Endodermal cell (in vitro differentiated cells): ENCODE results near the gene MPRIP. TPM values are rescaled to one million over a fixed set of nuclear protein-coding genes. Genes with fewer than 3 reads are reported as not detected.

Experiments
- DNase-seq: peaks from one replicate; pipeline ENCODE4 v3.0.0-alpha.2; 2017
- H3K27ac ChIP-seq: 2 replicates; pipeline ENCODE4 v1.5.1; 2013; ENCODE audit warnings: mild to moderate bottlenecking, low read depth, low read length, moderate library complexity
- H3K27me3 ChIP-seq: 2 replicates; pipeline ENCODE4 v1.6.1; 2013; ENCODE audit warnings: mild to moderate bottlenecking, low read length, moderate library complexity; ENCODE audit not compliant: insufficient read depth, control insufficient read depth, poor library complexity, severe bottlenecking
- H3K36me3 ChIP-seq: 2 replicates; pipeline ENCODE4 v1.7.0; 2013; ENCODE audit warnings: mild to moderate bottlenecking, low read length, moderate library complexity; ENCODE audit not compliant: control insufficient read depth, insufficient read depth
- H3K4me1 ChIP-seq: one replicate; pipeline ENCODE4 v1.7.0; 2013; ENCODE audit warnings: low read length; ENCODE audit not compliant: control insufficient read depth, insufficient read depth
- H3K4me3 ChIP-seq: 2 replicates; pipeline ENCODE4 v1.5.1; 2013; ENCODE audit warnings: mild to moderate bottlenecking, low read length, moderate library complexity
- H3K9ac ChIP-seq: 2 replicates; pipeline ENCODE4 v1.6.1; 2013; ENCODE audit warnings: mild to moderate bottlenecking, low read length, moderate library complexity; ENCODE audit not compliant: poor library complexity, severe bottlenecking; ENCODE audit errors: extremely low read depth
- H3K9me3 ChIP-seq: 2 replicates; pipeline ENCODE4 v1.6.1; 2013; ENCODE audit warnings: mild to moderate bottlenecking, low read length, moderate library complexity; ENCODE audit not compliant: control insufficient read depth
- H3K27ac Mint-ChIP-seq: 2 replicates; pipeline ENCODE4 v1.8.0; 2020; ENCODE audit warnings: mixed read lengths
- H3K27me3 Mint-ChIP-seq: 2 replicates; pipeline ENCODE4 v1.8.0; 2021; ENCODE audit warnings: mild to moderate bottlenecking, mixed read lengths; ENCODE audit not compliant: insufficient read depth
- H3K36me3 Mint-ChIP-seq: 2 replicates; pipeline ENCODE4 v1.8.0; 2020; ENCODE audit warnings: low read depth, mixed read lengths
- H3K4me1 Mint-ChIP-seq: 2 replicates; pipeline ENCODE4 v1.8.0; 2020; ENCODE audit warnings: mixed read lengths
- H3K4me3 Mint-ChIP-seq: 2 replicates; pipeline ENCODE4 v1.8.0; 2020; ENCODE audit warnings: mild to moderate bottlenecking, moderate library complexity, mixed read lengths
- H3K9me3 Mint-ChIP-seq: 2 replicates; pipeline ENCODE4 v1.8.0; 2020; ENCODE audit warnings: mild to moderate bottlenecking, mixed read lengths
- CTCF ChIP-seq: fragments of 200-600 bp; sonication (generic); conservative IDR thresholded peaks from 2 replicates; pipeline ENCODE4 v1.5.0; 2021; ENCODE audit warnings: antibody characterized with exemption, mild to moderate bottlenecking
- WGBS, 2 experiments: methylation state at CpG; one replicate each; pipeline versions ENCODE4 v1.1.5 to v1.1.7; 2013; ENCODE audit warnings: missing lambda C conversion rate in 2 of 2, mixed read lengths in 1 of 2; ENCODE audit not compliant: insufficient coverage in 1 of 2, insufficient read length in 1 of 2; 5-methylcytosine and 5-hydroxymethylcytosine counted together
- total RNA-seq, 2 donors: library from RNA; stranded (reverse); fragmentation: NEBNext Ultra II Directional in 1 of 2; extraction: Animal tissue kit (Norgen Biotek cat#: 25700) in 1 of 2; gene quantifications; 2 replicates in 1 of 2; 3 replicates in 1 of 2; pipeline ENCODE4 v1.2.1, GENCODE V29; 2021

MPRIP gene
- total RNA-seq, 2 donors from 2014 or later = 154 to 155 TPM

- Mint-ChIP-seq H3K4me3 (no peak overlapping the region), H3K9me3 (no peaks in the 10 kb centered on the region), H3K36me3 (peaks cover 84% of the 10 kb centered on the region), H3K27ac (no peak overlapping the region), H3K4me1 (no peaks in the 10 kb centered on the region), H3K27me3 (no peaks in the 10 kb centered on the region)
- H3K4me3 ChIP-seq = no peak overlapping the region
- DNase-seq = no peak
- H3K9ac ChIP-seq = no peak overlapping the region
- H3K4me1 ChIP-seq = no peaks in the 10 kb centered on the region
- H3K27me3 ChIP-seq = no peaks in the 10 kb centered on the region
- 96 to 98% methylated on average over 8 of the region's 8 CpGs for WGBS, 2 experiments
- no peak overlapping the region for H3K27ac ChIP-seq
- H3K36me3 ChIP-seq = peaks cover 90% of the 10 kb centered on the region
- no peak for TF ChIP-seq CTCF
- H3K9me3 ChIP-seq = no peaks in the 10 kb centered on the region
These were observed 181.9 kb downstream of the MPRIP start for GRCh38 chr17:17224137-17224536.

GRCh38 chr17:17225901-17226300 lies 183.6 kb downstream of the MPRIP start:
- H3K4me3 Mint-ChIP-seq = no peak overlapping the region
- H3K36me3 Mint-ChIP-seq = peaks cover 88% of the 10 kb centered on the region
- WGBS, 2 experiments = 94 to 98% methylated on average over 5 to 10 of the region's 10 CpGs

GRCh38 chr17:17226451-17227265 lies 184.4 kb downstream of the MPRIP start:
- H3K9me3 ChIP-seq = no peaks in the 10 kb centered on the region
- Mint-ChIP-seq H3K4me1 (no peaks in the 10 kb centered on the region), H3K36me3 (peaks cover 88% of the 10 kb centered on the region), H3K9me3 (no peaks in the 10 kb centered on the region), H3K27ac (no peak overlapping the region), H3K27me3 (no peaks in the 10 kb centered on the region), H3K4me3 (no peak overlapping the region)
- no peak overlapping the region for H3K9ac ChIP-seq
- WGBS, 2 experiments = 95 to 97% methylated on average over 16 of the region's 16 CpGs
- H3K27ac ChIP-seq = no peak overlapping the region
- no peak for DNase-seq
- H3K4me3 ChIP-seq = no peak overlapping the region
- H3K4me1 ChIP-seq = no peaks in the 10 kb centered on the region
- TF ChIP-seq CTCF = no peak
- peaks cover 93% of the 10 kb centered on the region for H3K36me3 ChIP-seq
- H3K27me3 ChIP-seq = no peaks in the 10 kb centered on the region

More at GRCh38 chr17:17225901-17226300, 183.6 kb downstream of the MPRIP start:
- Histone ChIP-seq H3K4me1 (no peaks in the 10 kb centered on the region), H3K9me3 (no peaks in the 10 kb centered on the region), H3K9ac (no peak overlapping the region), H3K36me3 (peaks cover 94% of the 10 kb centered on the region), H3K27ac (no peak overlapping the region), H3K27me3 (no peaks in the 10 kb centered on the region), H3K4me3 (no peak overlapping the region)
- H3K9me3 Mint-ChIP-seq = no peaks in the 10 kb centered on the region
- no peaks in the 10 kb centered on the region for H3K27me3 Mint-ChIP-seq
- no peak for DNase-seq
- no peak overlapping the region for H3K27ac Mint-ChIP-seq
- TF ChIP-seq CTCF = no peak
- H3K4me1 Mint-ChIP-seq = no peaks in the 10 kb centered on the region
